Eye (tissue), 1 donor: Measurements from ENCODE around the gene PAPPA.

Source experiments
- DNase-seq: peaks from one replicate; pipeline ENCODE4 v3.0.0-alpha.2; 2015

Gene PAPPA

DNA sequence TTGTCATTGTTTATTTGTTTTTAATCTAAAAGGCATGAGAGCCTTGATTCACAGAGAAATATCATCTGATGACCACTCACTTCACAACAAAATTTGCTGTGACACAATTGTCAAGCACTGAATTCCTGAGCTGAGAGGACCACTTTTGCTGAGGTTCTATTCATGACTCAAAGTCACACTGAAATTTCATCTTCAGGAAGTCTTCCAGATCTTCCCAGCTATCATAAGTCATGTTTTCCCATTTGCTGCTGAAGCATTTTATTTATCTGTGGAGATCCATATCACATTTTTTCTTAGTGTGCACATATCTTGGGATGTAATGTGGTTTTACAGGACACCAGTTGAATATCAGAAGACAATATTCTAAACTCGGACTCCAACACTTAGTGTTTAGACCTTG lies 278.5 kb downstream of the PAPPA start:
- no peak for DNase-seq

DNA sequence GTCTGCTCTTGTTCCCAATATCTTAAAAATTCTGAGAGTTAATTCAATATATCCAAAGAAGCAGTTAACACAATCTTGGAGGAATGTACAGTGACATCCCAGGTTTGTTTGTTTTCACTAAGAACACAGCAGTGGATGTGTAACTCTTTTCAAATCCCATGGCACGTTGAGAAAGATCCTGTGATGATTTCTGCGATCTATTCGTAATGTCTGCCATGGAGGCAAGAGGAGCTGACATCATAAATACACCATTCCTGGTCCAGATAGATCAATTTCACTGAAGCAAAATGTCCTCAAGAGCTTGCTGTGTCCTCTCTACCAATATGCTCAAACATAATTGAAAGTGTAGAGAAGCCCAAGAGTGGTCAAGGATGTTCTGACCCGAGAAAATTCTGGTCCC lies 280.7 kb downstream of the PAPPA start:
- DNase-seq: no peak

DNA sequence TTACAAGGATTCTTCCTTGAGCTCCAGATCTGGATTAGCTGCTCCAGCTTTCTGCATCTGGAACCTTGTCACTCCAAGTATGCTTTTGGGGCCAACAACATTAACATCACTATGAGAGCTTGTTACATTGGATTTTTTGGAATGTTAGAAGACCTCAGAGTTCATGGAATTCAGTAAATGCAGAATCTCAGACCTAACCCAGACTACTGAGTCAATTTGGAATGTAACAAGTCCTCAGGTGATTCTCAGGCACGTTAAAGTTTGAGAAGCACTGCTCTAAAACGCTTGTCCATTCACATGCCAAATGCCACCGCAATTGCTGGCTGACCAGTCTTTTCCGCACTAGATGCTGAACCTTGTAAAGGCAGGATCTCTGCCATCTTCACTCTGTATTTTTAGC lies 282.1 kb downstream of the PAPPA start:
- DNase-seq: no peak

DNA sequence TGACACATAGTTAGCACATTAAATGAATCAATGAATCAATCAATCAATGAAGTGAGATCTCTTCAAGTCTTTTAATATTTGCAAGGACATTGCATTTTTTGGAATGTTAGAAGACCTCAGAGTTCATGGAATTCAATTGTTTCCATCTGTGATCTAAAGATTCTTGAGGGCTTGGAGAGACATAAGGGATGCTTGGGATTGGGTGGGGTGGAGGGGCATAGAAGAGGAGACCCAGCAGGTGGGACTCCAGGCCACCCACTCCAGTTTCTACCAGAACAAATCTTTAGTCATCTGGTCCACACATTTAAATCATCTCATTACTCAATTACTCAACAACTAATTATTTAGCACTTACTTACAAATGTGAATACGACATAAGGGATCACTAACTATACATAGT lies 282.5 kb downstream of the PAPPA start:
- DNase-seq: no peak

DNA sequence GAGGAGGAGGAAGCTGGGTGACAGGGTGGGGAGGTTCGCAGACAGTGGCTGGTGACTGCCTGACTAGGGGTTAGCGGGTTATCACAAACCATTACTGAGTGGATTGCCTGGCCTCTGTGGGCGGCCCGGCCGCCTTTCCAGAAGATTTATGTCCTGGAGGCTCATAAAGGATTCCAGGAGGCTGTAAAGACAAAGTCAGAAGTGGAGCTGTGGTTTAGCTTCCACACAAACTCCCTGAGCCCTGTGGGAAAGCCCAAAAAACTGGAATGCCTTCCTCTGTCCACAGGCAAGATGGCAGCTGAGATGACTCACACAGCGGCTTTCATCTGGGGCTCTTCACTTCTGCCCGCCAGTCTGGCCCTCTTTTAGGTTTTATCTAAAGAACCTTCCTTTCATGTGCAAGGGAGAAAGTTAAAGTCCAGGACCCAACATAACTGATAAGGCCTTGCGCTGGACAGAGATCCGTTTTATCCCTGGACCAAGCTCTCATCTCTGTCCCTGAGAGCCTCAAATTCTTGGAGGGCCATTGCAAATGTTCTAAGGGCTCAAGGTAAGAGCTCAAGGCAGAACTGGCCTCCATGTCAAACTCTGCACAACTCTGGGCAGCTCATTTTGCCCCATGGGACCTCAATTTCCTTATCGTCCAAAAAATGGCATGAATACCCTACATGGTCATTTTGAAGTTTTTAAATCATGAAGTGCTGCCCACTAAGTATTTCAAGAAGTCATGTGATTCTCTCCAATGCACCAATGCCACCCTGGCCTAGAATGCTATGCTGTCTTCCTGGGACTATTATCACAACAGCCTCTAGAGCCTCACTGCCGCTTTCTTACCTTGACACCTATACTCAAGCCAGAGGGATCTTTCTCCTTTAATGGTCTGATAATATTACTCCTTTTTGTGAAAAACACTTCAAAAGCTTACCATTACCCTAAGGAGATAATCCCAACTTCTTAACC lies 284.1 kb downstream of the PAPPA start:
- no peak for DNase-seq

DNA sequence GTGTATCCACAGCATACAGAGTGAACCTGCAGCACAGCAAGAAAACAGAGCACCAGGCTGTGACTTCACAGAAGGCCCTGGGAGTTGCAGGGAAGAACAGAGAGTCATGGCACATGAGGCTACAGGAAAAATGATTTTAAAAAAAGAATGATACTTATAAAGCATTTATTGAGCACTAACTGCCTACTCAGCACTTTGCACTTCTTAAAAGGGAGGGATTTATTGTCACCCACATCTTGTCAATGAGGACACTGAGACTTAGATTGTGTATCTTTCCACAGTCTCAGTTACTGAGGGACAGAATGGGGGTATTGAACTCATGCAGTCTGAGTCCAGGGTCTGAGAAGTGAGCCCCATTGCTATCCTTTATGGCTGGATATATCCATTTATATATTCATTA lies 288.9 kb downstream of the PAPPA start:
- no peak for DNase-seq

DNA sequence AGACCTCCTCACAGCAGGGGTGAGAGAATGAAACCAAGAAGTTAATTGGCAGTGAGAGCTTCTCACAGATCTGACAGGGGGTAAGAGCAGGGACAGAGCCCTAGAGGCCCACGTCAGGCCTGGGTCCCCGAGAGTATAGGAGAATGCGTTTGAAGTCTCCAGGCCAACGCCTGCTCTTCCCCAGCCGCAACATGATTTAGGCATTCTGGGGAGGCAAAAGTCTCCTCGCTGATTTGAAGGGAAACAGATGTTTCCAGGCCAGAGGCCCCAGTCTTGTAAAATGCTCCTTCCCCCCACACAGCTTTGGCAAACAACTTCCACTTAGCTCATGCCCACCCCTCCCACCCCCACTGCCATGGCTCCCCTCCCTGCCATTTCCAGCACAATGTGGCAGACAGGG lies 294.3 kb downstream of the PAPPA start:
- peak; percentile 22 for DNase-seq

DNA sequence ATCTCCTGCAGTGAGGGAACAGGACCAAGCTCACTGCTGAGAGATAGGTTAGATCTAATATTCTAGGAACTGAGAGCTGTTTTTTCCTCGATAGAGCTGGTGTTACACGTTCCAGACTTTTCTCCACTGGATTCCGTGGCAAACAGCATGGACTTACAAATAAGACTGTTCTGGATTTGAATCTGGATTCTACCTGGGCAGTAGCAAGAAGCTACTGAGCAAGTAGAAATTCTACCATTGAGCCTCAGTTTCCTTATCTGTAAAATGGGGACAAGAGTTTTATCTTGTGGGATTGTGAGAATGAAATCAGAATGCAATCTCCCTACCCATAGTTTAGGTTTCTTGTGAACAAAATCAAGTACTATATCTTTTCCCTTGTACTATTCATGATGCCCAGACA lies 294.8 kb downstream of the PAPPA start:
- no peak for DNase-seq

DNA sequence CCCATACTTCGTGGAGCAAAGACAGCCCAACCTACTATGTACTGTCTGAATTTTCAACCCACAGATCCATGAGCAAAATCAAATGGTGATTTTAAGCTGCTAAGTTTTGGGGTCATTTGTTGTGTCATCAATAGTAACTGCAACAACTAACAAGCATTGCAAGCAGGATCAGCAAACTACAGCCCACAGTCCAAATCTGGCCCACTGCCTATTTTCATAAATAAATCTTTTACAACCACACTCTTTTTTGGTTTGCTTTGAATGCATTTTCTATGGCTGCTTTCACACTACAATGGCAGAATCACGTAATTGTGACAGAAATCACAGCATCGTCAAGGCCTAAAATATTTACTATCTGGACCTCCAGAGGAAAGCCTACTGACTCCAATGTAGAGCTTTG lies 296.4 kb downstream of the PAPPA start:
- no peak for DNase-seq

DNA sequence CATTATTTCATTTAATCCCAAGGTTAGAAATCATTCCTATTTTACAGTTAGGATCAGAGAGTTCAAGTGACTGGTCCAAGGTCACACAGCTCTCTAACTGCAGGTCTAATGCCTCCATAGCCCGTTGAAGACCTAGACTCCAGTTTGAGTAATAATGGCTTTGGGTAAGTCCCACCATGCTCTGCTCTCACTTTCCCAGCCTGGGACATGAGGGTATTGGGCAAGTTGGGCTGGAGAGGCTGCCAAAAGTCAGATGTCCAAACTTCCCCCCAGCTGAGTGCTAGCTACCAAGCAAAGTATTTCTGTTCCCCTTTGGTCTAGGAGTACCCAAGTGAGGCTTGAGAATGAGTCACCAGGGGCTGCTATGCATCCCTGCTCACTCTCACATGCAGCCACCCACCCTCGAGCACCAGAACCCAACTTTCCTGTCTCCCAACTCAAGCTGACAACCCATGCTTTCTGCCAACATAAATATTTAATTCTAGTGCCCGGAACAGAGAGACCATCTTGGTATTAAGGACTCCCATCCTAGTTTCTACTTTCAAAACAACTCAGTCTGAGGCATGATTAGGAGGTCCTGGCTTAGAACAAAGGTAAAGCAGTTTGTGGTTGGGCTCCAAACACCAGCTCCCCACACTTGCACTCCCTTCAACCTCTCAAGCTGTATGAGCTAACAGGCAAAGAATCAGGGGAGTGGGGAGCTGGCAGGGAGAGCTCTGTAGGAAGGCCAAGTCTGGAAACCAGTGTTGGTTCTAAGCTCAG lies 297.0 kb downstream of the PAPPA start:
- DNase-seq: peak; percentile 40

DNA sequence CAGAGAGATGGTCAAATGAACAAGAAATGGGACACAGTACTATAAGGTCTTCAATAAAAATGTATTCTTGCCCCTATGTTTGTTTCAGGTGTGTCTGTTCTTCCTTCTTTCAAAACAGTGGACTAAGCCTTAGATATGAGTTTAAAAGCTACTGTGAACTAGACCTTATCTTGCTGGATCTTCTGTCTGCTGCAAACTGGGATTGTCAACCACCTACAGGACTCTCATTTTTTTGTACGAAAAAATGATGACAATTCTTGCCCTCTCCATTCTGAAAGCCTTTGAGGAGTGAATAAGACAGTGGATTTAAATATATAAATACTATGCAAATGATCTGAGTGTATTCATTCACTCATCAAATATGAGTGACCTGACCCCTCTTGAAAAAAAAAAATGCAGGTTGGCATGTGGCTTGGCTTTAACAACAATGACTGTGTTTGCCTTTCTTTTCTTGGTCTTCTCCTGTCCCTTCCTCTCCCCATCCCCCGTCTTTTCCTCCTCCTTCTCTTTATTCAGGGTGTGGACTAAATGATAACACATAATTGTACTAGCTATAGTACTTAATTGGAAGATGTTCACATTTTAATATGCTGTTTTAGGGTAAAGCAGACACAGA lies 298.0 kb downstream of the PAPPA start:
- DNase-seq: no peak
